NCI-H128 (cell line): ENCODE data around the gene MEST.
"Not testable (repeated sequence)": the region's sequence is repeated elsewhere in the genome, so short reads cannot be mapped to it uniquely, and the experiment has no call there.

ENCODE experiments used
- DNase-seq: peaks from one replicate; lab custom pipeline; 2025; ENCODE audit not compliant: unreplicated experiment; lab: John Stamatoyannopoulos, UW

MEST gene

DNA sequence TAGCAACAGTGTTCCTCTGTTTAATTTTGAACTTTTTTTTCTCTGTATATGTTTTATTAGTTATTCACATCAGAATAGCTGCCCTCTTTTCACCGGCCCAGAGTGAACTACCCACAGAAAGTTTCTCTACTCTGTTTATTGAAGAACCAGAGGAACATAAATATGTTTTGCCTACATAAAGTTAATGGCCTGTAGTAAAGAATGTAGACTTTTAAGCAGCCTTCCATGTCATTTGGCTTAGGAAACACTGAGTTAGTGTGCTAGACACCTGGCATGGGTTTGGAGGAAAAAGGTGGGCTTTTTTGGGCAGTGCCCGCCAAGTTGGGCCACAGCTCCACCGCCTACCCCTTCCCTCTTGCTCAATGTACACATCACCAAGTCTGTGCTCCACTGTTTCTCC, 8.9 kb upstream of the MEST start:
- DNase-seq, result no peak

DNA sequence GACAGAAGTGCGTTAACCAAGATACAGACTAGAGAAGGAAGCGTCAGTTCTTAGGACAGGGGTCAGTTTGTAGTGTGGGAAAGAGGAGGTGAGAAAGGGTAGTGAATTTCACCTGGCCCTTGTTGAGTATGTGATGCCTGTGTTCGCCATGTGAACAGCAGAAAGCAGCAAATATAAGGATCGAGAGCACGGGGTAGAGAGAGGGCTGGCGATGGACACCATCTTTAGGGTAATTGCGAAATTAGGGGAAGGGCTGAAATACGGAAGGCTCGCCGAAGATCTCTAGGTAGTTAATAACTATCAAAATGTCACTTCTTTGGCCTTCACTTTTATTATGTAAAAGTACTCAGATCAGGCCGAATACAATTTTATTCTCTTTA, 6.2 kb upstream of the MEST start:
- DNase-seq, result no peak

DNA sequence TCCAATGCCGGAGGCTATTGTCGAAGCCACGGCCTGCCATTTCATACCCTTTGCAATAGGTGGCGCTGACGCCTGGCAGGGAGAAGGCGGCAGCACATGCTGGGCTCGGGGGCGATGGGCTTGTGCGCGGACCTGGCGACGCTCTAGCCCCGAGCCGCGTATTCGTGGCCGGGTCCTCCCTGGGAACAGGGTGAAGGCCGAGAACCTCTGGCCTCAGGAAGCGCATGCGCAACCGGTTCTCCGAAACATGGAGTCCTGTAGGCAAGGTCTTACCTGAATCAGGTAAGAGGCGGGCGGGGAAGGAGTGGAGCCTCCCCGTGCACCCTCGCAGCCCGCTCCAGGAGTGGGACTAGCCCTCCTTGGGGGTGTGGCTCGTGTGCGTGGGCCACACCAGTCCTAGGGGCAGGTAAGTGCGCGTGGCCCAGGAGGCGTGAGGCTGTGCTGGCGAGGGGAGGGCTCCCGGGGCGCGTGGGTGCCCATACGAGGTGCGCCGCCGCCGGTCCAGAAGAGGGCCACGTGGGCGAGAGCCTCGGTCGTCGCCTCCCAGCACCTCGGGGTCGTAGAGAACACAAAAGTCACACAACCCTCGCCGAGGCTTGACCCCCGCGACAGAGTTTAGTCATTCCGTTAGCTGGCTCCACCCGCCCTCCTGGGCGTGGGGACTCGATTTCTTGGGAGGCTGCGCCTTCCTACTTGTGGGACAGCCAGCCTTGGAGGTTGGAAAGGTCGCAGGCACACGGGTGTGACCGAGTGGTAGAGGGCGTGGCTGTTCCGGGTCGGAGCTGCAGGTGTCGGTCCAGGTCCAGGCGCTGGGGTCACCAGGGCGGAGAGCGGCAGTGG, 5.6 kb upstream of the MEST start:
- no peak for DNase-seq

DNA sequence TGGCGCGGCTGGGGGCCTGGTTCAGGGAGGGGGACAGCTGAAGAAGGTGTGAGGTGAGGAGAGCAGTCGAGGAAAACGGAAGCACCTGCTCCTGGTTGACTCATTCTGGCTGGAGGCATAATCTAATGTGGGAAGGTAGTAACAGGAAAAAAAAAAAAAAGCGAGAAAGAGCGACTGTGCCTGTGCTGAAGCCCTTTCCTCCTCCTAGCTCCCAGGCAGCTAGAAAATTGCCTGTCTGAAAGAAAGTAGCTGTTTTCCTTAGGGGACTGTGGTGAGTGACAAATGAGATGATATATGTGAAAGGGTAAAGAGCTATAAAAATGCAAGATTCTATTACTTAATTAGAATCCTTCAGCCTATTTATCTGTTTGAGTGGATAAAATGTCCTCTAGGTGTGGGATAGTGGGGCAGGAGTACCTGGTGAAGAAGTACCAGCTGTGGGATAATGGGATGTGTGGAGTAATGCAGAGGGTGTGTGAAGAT, 4.9 kb upstream of the MEST start:
- no peak for DNase-seq

DNA sequence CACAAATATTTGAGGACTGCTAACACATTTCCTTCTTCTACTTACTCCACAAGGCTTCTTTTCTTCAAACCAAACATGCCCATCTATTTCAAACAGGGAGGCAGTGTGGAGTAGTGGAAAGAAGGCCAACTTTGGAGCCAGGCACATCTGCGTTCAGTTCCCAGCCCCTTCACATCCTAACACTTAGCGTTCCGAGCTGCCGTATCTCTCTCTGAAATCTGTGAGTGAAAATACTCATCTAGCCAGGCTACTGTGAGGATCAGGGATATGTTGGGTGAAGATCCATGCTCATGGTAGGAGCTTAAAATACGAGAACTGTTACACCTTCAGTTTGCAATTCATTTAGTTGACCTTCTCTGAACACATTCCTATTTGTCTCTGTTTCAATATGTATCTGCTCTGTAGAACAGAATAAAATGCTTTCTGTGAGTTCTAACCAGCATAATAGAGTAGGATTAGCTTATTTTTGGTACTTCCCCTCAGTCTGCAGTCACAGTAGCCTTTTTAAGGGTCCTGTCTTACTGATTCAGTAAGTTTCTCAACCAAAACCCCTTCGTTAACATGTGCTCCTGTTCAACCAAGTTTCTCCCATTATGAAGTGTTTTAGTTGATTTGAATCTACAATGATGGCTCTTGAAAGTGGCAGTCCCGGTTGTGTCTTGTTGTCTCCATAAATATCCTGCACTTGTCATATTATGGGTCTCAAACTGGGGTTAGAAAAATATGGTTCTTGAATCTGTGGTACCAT, 3.3 kb upstream of the MEST start:
- no peak for DNase-seq

DNA sequence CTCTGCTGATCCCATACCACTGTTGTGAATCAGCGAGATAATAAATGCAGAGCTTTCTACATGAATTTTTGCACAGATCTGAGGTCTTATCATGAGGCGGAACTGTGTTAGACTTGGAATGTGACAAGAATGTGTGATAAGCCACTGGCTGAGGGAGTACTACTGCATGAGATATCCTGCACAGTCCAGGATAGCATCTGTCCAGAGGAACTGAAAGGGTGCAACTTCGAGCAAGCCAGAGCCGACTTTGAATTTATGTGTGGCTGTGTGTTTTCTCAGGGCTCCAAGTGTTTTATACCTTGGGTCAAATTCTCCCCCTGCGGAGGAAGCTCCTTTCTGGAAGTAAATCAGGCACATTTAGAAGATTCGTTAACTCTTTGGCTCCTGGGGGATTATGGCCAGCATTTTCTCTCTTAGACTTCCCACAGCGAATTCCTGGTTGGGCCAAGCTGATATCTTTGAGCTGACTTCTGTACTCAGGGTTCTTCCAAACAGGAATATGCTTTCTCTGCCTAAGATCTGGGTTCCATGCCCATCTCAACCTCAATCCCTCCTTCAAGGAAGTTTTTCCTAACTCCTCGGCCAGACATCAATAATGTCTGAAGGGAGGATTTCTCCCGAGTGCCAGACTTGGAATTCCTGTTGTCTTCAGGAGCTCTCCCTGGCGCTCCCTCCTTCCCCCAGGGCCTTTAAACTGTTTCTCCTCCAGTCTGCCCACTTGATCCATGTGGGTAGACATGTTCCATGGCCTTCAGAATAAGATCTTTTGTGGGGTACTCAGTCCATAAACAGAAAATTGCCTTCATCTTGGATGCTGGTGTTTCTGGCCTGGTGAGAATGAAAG, 2.5 kb upstream of the MEST start:
- DNase-seq, result no peak

DNA sequence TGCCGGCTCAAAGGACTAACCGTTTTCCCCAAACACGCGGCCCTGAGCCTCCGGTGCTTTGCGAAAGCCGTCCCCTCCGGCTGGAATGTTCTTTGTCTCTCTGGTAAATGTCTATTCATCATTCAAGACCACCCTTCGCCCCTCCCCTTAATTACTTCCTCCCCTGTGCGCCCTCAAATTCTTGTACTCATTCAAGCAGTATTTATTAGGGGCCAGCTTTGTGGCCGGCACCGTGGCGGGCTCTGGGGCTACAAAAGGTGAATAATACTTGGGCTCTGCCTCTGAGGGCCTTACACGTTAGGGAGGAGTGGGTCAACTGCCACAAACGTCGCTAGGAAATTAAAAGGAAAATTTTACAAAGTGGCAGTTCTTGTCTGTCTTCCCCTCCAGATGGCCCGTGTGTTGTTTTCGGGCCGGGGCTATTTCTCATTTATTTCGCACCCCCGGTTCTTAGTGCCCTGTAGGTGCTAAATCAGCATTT, 1.5 kb upstream of the MEST start:
- DNase-seq, result no peak

DNA sequence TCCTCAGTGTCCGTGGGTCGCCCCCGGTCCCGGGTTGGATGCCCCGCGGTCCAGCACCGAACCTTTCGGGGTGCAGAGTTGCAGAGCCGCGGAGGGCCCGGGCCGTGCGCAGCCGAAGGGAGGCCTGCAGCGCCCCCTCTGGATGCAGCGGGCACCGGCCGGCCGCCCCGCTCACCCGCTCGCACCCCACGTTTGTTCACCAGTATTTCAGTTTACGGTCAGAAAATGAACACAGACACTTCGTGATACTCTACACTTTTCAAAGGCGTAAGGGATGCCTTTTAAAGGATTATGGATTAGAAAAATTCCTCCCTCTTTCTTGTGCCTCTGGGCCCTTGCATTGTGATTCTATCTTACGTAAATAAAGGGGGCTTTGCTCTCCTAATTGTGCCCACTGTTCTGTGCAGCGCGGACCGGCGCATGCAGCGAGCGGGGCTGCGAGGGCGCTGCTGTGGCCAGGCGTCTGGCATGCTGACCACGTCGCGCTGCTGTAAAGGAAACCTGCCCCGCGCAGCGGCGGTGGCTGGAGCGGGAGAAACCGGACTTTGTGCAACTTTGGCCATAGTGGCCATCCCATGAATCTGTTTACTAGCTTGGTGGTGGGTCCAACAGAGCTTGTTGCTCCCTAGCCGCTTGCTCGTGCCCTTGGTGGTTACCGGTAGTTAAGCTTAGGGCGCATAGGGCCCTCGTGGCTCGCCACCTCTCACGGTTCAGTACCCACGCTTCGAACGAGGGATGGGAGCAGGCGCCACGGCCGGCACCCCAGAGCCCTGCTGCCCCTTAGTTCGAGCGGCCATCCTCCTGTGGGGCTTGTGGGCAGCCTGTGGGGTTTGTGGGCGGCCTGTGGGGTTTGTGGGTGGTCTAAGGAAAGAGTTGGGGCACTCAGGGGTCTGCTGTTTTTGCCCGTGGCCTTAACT, 739 bp upstream of the MEST start:
- no peak for DNase-seq

DNA sequence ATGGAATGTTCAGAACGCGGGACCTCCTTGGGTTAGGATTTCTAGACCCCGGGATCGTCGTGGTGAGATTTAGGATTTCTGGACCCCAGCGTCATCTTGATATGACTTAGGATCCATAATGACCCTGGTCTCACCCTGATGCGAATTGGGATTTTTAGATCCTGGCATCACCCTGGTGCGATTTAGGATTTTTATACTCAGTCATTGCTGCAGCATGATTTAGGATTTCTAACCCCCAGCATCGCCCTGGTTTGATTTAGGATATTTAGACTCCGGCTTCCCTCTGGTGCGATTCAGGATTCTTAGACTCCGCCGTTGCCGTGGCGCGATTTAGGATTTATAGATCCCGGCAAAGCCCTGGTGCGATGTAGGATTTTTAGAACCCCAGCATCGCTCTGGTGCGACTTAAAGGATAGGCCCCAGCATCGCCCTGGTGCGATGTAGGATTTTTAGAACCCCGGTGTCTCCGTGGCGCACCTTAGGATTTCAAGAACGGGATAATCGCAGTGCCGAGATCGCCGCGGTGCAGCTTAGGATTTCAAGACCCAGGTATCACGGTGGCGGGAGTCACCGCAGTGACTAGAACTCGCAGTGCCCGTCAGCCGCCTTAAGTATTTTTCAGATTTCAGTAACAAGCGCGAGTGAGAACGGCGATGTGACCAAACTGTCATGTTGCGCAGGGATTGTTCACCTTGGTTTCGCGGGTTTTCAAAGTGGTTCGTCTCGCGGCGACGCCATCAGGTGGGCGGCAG, 814 bp downstream of the MEST start:
- DNase-seq, result no peak

DNA sequence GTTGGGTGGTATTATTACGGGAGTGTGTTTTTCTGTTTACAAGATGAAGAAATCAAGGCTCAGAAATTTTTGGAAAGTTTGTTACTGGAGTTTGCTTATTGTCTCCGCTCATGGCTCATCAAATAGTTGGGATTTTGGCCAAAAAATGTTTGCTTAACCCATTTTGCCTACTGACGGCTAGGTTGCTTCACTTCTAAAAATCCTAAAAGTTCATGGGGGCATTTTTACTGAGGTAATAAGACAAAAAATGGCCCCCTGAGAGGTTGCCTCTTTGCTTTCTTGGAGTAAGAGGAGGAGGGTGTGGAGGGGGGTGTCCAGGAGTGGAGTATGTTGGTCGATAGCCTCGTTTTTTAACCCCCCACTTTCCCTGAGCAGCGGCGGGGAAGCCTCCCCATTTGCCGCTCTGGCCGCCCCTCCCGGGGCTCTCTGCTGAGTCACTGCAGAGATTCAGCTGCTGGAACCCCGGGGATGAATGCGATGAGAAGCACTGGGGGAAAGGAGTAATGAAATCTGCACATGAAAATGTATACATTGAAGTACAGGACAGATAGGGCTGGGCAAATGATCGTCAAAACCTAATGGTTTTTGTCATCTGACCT, 1.5 kb downstream of the MEST start:
- DNase-seq, result no peak

DNA sequence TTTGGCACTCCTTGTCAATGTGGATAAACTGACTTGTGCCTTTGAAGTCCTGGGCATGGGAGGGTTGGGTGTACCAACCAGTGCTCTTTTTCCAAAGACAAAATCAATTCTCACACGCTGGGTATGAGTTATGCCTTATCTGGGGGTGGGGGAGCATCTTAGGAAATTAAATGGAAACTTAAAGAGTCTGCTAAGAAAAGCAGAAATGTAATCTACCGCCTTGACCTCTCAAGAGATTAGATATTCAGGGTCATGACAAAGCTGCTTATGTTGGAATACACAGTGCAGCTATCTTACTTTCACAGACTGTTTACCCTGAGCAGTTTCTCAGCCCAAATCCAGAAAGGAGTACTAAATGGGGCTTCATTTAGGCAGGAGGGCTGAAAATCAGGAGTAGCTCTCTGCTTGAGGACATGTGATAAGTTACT, 2.6 kb downstream of the MEST start:
- DNase-seq, result no peak

DNA sequence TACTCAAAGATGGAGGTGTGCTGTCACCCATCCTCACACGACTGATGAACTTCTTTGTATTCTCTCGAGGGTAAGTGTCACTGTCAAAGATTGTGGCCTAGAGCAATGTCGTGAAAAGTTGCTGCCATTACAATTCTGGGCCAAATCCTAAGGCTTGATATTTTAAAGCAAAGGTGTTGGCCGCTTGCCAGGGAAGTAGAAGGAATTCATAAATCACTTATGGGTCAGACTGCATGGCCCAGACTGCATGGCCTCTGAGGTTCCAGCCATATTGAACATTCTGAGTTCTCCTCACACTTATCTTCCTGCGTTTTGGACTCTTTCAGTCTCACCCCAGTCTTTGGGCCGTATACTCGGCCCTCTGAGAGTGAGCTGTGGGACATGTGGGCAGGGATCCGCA, 8.6 kb downstream of the MEST start:
- DNase-seq, result no peak

DNA sequence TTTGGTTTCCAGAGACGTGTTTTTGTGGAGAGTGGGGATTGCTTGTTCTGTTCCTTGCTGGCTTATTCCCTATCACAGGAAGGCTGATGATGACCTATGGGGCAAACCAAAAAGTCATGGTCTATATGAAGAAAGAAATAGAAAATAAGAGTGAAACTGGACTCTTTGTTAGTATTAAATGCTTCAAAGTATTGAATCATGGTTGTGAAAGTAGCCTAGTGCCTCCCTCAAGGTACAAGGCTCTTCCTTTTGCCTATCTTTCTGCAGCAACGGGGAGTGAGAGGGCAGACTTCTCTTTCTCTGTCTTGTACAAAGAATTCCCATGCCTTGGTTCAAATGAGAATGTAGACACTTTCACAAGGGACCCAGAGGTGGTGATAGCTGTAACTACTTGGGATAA, 9.0 kb downstream of the MEST start:
- DNase-seq, result no peak

DNA sequence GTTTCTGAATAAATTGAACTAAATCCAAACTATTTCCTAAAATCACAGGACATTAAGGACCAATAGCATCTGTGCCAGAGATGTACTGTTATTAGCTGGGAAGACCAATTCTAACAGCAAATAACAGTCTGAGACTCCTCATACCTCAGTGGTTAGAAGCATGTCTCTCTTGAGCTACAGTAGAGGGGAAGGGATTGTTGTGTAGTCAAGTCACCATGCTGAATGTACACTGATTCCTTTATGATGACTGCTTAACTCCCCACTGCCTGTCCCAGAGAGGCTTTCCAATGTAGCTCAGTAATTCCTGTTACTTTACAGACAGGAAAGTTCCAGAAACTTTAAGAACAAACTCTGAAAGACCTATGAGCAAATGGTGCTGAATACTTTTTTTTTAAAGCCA, 13.9 kb downstream of the MEST start:
- DNase-seq, result no peak

DNA sequence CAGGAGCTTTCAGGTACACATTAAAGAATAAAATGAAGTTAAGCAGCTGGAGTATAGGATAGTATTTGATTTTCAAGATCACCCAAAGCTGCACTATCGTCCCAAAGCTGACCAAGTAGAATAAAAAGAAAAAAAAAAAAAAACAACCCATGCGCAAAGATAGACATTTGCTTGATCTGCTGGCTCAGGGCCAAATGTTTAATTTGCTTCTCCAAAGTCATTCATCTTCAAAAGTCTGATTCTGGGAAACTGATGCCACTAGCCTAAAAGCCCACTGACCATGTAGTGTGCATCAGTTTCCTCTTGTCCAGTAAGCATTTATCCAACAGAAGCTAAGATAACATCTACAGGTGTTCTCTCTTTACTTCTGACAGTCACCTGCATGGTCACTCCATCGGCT, 14.5 kb downstream of the MEST start:
- no peak for DNase-seq

DNA sequence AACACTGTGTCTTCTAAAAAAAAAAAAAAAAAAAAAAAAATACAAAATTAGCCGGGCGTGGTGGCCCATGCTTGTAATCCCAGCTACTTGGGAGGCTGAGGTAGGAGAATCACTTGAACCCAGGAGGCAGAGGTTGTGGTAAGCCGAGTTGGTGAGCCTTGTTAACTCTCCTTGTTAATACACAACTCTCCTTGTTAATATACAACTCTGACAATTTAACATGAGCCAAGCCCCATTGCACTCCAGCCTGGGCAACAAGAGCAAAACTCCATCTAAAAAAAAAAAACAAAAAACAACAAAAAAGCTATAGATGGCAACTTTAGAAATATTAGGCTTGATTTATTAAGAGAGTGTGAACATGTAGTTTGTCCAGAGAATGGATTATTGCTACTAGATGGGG, 20.2 kb downstream of the MEST start:
- not testable (repeated sequence) for DNase-seq

DNA sequence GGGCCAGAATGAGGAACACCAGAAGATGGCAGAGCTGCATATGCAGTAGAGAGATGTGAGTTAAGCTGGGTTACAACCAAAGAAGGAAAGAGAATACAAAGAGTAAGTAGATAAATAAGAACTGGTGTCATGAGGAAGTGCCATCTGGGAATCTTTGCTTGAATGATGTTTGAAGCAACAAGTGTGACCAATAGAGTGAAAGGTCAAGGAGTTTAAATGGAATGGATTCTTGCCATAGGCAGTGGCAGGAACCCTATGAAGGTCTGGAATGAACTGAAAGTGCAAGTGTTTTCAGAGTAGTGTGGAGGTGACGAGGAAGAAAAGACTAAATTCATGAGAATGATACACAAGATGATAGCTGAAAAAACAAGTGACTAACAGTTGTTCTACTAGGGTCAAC, 21.6 kb downstream of the MEST start:
- no peak for DNase-seq

DNA sequence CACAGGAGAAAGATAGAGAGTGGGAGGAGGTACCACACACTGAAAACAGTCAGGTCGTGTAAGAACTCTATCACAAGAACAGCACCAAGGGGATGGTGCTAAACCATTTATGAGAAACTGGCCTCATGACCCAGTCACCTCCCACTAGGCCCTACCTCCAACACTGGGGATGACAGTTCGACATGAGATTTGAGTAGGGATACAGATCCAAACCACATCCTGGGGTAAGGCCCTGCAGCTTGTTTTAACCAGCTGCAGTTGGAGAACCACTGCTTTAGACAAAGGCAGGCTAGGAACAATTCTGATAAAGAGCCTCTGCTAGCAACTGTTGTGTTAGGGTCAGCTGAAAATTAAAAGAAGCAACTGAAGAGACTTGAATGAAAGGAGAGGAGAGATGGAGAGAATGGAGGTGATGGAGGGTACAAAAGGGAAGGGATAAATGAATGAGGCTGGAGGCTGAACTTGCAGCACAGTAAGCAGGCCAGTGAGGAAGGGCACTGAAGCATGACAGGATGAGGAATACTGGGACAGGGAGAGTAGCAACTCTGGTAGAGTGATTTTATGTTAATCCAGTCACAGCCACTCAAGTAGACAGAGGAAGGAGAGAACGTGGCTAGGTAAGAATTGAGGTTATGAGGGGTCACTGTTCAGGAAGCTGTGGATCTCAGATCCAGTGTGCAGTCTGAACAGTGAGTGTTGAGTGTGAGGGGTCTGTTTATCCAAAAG, 23.6 kb downstream of the MEST start:
- DNase-seq, result no peak
